Activated CD8-positive, alpha-beta T cell treated with anti-CD3 and anti-CD28 coated beads, Interleukin-2, amount 10 ng/mL, durations not matched to agents 7 days and 5 days (primary cell): ENCODE results near the gene CLEC4C. TPM values are rescaled to one million over a fixed set of nuclear protein-coding genes. Genes with fewer than 3 reads are reported as not detected.

Experiments
- ATAC-seq: fragments of 150-1000 bp; cut with Tn5 transposase; one replicate; pipeline ENCODE4 v1.10.0; 2021; ENCODE audit warnings: moderate library complexity
- CTCF ChIA-PET: fragments of 350-600 bp; sonication (Branson Sonifier 250); formaldehyde crosslinking; loops from one replicate; lab custom pipeline; 2021; ENCODE audit warnings: antibody characterized with exemption; lab: Charles Lee
- POLR2A ChIA-PET: fragments of 350-600 bp; sonication (Branson Sonifier 250); formaldehyde crosslinking; loops from one replicate; lab custom pipeline; 2021; ENCODE audit warnings: antibody characterized with exemption; lab: Charles Lee
- DNase-seq: peaks from one replicate; pipeline ENCODE4 v3.0.0-alpha.2; 2020
- H3K27ac Mint-ChIP-seq: one replicate; pipeline ENCODE4 v1.8.0; 2021; ENCODE audit warnings: mild to moderate bottlenecking, mixed read lengths
- H3K27me3 Mint-ChIP-seq: one replicate; pipeline ENCODE4 v1.8.0; 2021; ENCODE audit warnings: low read depth, mixed read lengths
- H3K36me3 Mint-ChIP-seq: one replicate; pipeline ENCODE4 v1.8.0; 2021; ENCODE audit warnings: low read depth, mixed read lengths
- H3K4me1 Mint-ChIP-seq: one replicate; pipeline ENCODE4 v1.8.0; 2021; ENCODE audit warnings: low read depth, mixed read lengths
- H3K4me3 Mint-ChIP-seq: one replicate; pipeline ENCODE4 v1.8.0; 2021; ENCODE audit warnings: mild to moderate bottlenecking, mixed read lengths
- H3K9me3 Mint-ChIP-seq: one replicate; pipeline ENCODE4 v1.8.0; 2022; ENCODE audit warnings: mixed read lengths; ENCODE audit not compliant: insufficient read depth
- total RNA-seq, 2 experiments: library from RNA; stranded (reverse); gene quantifications; one replicate each; pipeline ENCODE4 v1.2.3, GENCODE V29; 2021

The CLEC4C gene
- total RNA-seq, 2 experiments from 2014 or later = not detected

DNA sequence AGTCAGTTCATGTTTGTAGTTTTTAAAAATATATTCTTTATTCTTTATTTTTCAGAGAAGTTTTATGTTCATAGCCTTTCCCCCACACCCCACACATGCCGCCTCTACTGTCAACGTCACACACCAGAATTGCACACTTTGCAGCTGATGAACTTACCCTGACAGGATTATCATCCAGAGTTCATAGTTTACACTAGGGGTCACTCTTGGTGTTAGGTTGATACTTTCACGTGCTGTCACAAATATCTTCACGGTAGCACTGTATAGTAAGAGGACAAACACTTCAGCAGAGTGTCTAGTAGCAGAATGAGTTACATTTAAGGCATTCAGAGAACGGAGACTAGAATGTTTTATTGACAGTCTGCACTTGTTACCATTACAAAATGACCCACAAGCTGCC, 30.8 kb downstream of the CLEC4C start:
- no peaks in the 10 kb centered on the region for H3K9me3 Mint-ChIP-seq
- no peak for DNase-seq
- peaks cover 5% of the 10 kb centered on the region for H3K27me3 Mint-ChIP-seq
- H3K4me3 Mint-ChIP-seq = no peak overlapping the region
- H3K4me1 Mint-ChIP-seq = peaks cover 3% of the 10 kb centered on the region
- H3K27ac Mint-ChIP-seq = no peak overlapping the region
- POLR2A ChIA-PET = no interaction called here
- ATAC-seq = no peak
- CTCF ChIA-PET = interaction anchor here (1.1 to 1.8 kb wide), 2 partner anchors 90 to 92 kb away, joined by 4 to 8 read pairs; no protein-coding TSS in a partner anchor
- H3K36me3 Mint-ChIP-seq = no peaks in the 10 kb centered on the region

GRCh38 chr12:7712841-7713442, 34.2 kb downstream of the CLEC4C start:
- Mint-ChIP-seq H3K4me3 (no peak overlapping the region), H3K27me3 (no peaks in the 10 kb centered on the region), H3K36me3 (no peaks in the 10 kb centered on the region), H3K4me1 (no peaks in the 10 kb centered on the region), H3K27ac (no peak overlapping the region), H3K9me3 (no peaks in the 10 kb centered on the region)
- ATAC-seq (no peak), DNase-seq (no peak)
- ChIA-PET CTCF (no interaction called here), POLR2A (no interaction called here)

GRCh38 chr12:7711133-7711532, 36.0 kb downstream of the CLEC4C start, which contains the start of gene DPPA3:
Gene DPPA3 (plus strand): TSS chr12:7711433. CDS start chr12:7711571, 138 bp downstream.
- no peak within 1 kb of the TSS for H3K4me3 Mint-ChIP-seq
- POLR2A ChIA-PET = no interaction called here

DNA sequence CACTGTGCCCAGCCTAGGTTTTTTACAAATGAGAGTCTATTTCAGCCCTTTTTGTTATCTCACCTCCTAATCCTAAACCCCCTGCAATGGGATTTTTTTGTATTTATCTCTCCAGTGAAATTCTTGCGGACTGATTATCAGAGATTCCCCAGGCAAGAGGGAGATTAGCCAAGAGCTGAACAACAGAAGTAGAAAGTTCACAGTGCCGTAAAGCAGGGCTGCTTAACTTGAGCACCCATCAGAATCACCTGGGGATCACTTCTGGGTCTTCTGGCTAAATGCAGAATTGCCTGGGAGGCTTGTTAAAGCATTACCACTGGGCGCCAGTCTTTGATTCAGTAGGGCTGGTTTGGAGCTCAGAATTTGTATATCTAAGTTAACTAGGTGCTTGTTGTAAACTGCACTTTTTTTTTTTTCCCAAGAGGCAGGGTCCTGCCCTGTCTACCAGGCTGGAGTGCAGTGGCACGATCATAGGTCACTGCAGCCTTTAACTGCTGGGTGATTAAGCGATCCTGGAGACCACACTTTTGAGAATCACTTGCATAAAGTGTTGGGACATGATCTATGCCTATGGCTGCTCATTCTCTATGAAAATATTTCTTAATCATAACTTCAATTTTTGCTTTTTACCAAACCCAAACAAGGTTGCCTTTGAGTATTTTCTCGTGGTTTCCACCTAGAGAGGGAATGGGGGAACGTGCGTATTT, 37.1 kb downstream of the CLEC4C start:
- ChIA-PET CTCF (no interaction called here), POLR2A (no interaction called here)
- Mint-ChIP-seq H3K4me1 (no peaks in the 10 kb centered on the region), H3K36me3 (no peaks in the 10 kb centered on the region), H3K27me3 (no peaks in the 10 kb centered on the region), H3K27ac (no peak overlapping the region), H3K9me3 (no peaks in the 10 kb centered on the region), H3K4me3 (no peak overlapping the region)
- ATAC-seq (no peak), DNase-seq (no peak)

More at GRCh38 chr12:7711133-7711532, 36.0 kb downstream of the CLEC4C start, which contains the start of gene DPPA3:
- no peaks in the 10 kb centered on the region for H3K36me3 Mint-ChIP-seq
- DNase-seq (no peak), ATAC-seq (no peak)
- no peaks in the 10 kb centered on the region for H3K27me3 Mint-ChIP-seq
- CTCF ChIA-PET = no interaction called here
- H3K9me3 Mint-ChIP-seq = no peaks in the 10 kb centered on the region
- H3K4me1 Mint-ChIP-seq = no peaks in the 10 kb centered on the region
- no peak within 1 kb of the TSS for H3K27ac Mint-ChIP-seq

- Mint-ChIP-seq H3K4me1 (no peaks in the 10 kb centered on the region), H3K27ac (no peak overlapping the region), H3K9me3 (no peaks in the 10 kb centered on the region), H3K27me3 (no peaks in the 10 kb centered on the region), H3K36me3 (no peaks in the 10 kb centered on the region), H3K4me3 (no peak overlapping the region)
- ATAC-seq (no peak), DNase-seq (no peak)
- ChIA-PET POLR2A (no interaction called here), CTCF (no interaction called here)
Observed at GRCh38 chr12:7705846-7706245, 41.3 kb downstream of the CLEC4C start.

GRCh38 chr12:7695566-7696197, 51.5 kb downstream of the CLEC4C start, which contains the start of gene GDF3:
Gene GDF3 (minus strand): TSS chr12:7695775. CDS start chr12:7695728, 47 bp downstream.
- ChIA-PET POLR2A (no interaction called here), CTCF (no interaction called here)
- H3K9me3 Mint-ChIP-seq = no peaks in the 10 kb centered on the region
- no peak within 1 kb of the TSS for H3K4me3 Mint-ChIP-seq
- ATAC-seq (no peak), DNase-seq (no peak)
- peaks cover 14% of the 10 kb centered on the region for H3K27me3 Mint-ChIP-seq
- H3K27ac Mint-ChIP-seq = no peak within 1 kb of the TSS
- H3K36me3 Mint-ChIP-seq = no peaks in the 10 kb centered on the region
- H3K4me1 Mint-ChIP-seq = no peaks in the 10 kb centered on the region

- no peaks in the 10 kb centered on the region for H3K9me3 Mint-ChIP-seq
- DNase-seq (no peak), ATAC-seq (no peak)
- no peaks in the 10 kb centered on the region for H3K4me1 Mint-ChIP-seq
- POLR2A ChIA-PET = no interaction called here
- no peak overlapping the region for H3K4me3 Mint-ChIP-seq
- H3K27me3 Mint-ChIP-seq = peaks cover 14% of the 10 kb centered on the region
- H3K36me3 Mint-ChIP-seq = no peaks in the 10 kb centered on the region
- H3K27ac Mint-ChIP-seq = no peak overlapping the region
- CTCF ChIA-PET = no interaction called here
Observed at GRCh38 chr12:7695237-7695560, 52.0 kb downstream of the CLEC4C start.

DNA sequence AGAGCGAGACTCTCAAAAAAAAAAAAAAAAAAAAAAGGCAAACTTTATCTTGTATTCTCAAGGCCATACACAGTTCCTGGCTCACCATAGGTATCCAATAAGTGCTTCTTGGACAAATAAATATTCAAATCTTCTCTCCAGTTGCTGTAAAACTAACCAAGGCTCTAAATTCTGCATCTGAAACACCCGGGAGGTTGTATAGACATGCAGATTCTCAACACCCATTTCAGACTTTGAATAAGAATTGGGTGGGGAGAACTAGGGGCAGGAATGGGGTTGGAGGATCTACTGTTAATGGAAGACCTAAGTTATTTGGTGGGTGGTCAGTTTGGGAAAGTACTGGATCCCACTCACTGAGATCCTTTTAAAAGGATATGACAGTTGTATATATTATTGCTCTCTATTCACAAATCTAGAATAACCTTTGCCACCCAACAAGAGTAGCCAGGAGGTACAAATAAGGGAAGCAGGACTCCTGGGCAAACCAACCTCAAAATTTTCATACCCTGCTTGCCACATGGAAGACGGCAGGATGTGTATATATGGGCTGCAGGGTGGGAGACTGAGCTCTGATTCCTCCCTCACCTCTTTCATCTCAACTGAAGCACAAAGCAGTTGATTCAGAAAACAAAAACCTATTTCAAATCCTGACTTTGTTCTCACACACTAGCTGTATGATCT, 52.5 kb downstream of the CLEC4C start:
- Mint-ChIP-seq H3K27ac (no peak overlapping the region), H3K27me3 (peaks cover 14% of the 10 kb centered on the region), H3K4me1 (no peaks in the 10 kb centered on the region), H3K4me3 (no peak overlapping the region), H3K9me3 (no peaks in the 10 kb centered on the region), H3K36me3 (no peaks in the 10 kb centered on the region)
- ChIA-PET CTCF (no interaction called here), POLR2A (no interaction called here)
- ATAC-seq = no peak
- no peak for DNase-seq

- no peak overlapping the region for H3K27ac Mint-ChIP-seq
Observed at GRCh38 chr12:7693793-7694192, 53.4 kb downstream of the CLEC4C start.

GRCh38 chr12:7681535-7681934, 65.6 kb downstream of the CLEC4C start:
- no peaks in the 10 kb centered on the region for H3K36me3 Mint-ChIP-seq

More at GRCh38 chr12:7693793-7694192, 53.4 kb downstream of the CLEC4C start:
- ChIA-PET CTCF (no interaction called here), POLR2A (no interaction called here)
- Mint-ChIP-seq H3K36me3 (no peaks in the 10 kb centered on the region), H3K9me3 (no peaks in the 10 kb centered on the region), H3K4me3 (no peak overlapping the region), H3K4me1 (no peaks in the 10 kb centered on the region), H3K27me3 (peaks cover 14% of the 10 kb centered on the region)
- no peak for DNase-seq
- ATAC-seq = no peak

More at GRCh38 chr12:7681535-7681934, 65.6 kb downstream of the CLEC4C start:
- CTCF ChIA-PET = no interaction called here
- POLR2A ChIA-PET = no interaction called here
- DNase-seq (no peak), ATAC-seq (no peak)
- Mint-ChIP-seq H3K9me3 (no peaks in the 10 kb centered on the region), H3K27ac (no peak overlapping the region), H3K4me1 (peaks cover 7% of the 10 kb centered on the region), H3K27me3 (no peaks in the 10 kb centered on the region), H3K4me3 (no peak overlapping the region)
